Glomerular endothelial cell (primary cell): ENCODE measurements around the gene IKZF1. TPM values are rescaled to one million over a fixed set of nuclear protein-coding genes. Genes with fewer than 3 reads are reported as not detected.

Experiments used
- DNase-seq: peaks from one replicate; pipeline ENCODE4 v3.0.0-alpha.2; 2011; ENCODE audit warnings: low read depth, low spot score; ENCODE audit errors: extremely low read depth
- total RNA-seq: library from RNA; depleted of rRNA; stranded (reverse); fragments of >200 nt; gene quantifications from 2 replicates; pipeline ENCODE4 v1.2.3, GENCODE V29; 2015

IKZF1 gene
- total RNA-seq, 1 donor from 2014 or later = not detected

GRCh38 chr7:50282813-50283605, 21.5 kb upstream of the IKZF1 start:
- no peak for DNase-seq

GRCh38 chr7:50283731-50284130, 20.8 kb upstream of the IKZF1 start:
- DNase-seq = no peak

GRCh38 chr7:50284296-50284695, 20.2 kb upstream of the IKZF1 start:
- no peak for DNase-seq

GRCh38 chr7:50285269-50285668, 19.2 kb upstream of the IKZF1 start:
- no peak for DNase-seq

- no peak for DNase-seq
Measured at GRCh38 chr7:50287129-50287528, 17.4 kb upstream of the IKZF1 start.

GRCh38 chr7:50292165-50292757, 12.3 kb upstream of the IKZF1 start:
- DNase-seq = no peak

- no peak for DNase-seq
Measured at GRCh38 chr7:50292763-50293162, 11.8 kb upstream of the IKZF1 start.

GRCh38 chr7:50293509-50294179, 10.9 kb upstream of the IKZF1 start:
- DNase-seq = no peak

- DNase-seq = no peak
Measured at GRCh38 chr7:50295133-50295532, 9.4 kb upstream of the IKZF1 start.

GRCh38 chr7:50296799-50297198, 7.7 kb upstream of the IKZF1 start:
- DNase-seq = no peak

GRCh38 chr7:50298811-50299562, 5.5 kb upstream of the IKZF1 start:
- DNase-seq = no peak

GRCh38 chr7:50300336-50300735, 4.2 kb upstream of the IKZF1 start:
- no peak for DNase-seq

GRCh38 chr7:50302486-50303334, 1.8 kb upstream of the IKZF1 start:
- DNase-seq = no peak

GRCh38 chr7:50303335-50304128, 984 bp upstream of the IKZF1 start:
- DNase-seq = no peak

GRCh38 chr7:50304911-50305582, 531 bp downstream of the IKZF1 start:
- no peak for DNase-seq

GRCh38 chr7:50305583-50306493, 1.3 kb downstream of the IKZF1 start:
- no peak for DNase-seq

GRCh38 chr7:50306494-50307367, 2.2 kb downstream of the IKZF1 start:
- DNase-seq = no peak
